Measurements from ENCODE around the gene GPR171.
"Not testable (repeated sequence)": the region's sequence is repeated elsewhere in the genome, so short reads cannot be mapped to it uniquely, and the experiment has no call there.

The GPR171 gene

GRCh38 chr3:151232991-151233390 lies 30.0 kb upstream of the GPR171 start:
- ChIA-PET CTCF (no interaction called here), POLR2A (no interaction called here)
- TF ChIP-seq LEF1 (IDR thresholded peaks at IDR 0.05; ENCODE audit: borderline replicate concordance) (no peak), BHLHE40 (IDR thresholded peaks at IDR 0.05; ENCODE audit: borderline replicate concordance) (no peak), FOXA1 (IDR thresholded peaks at IDR 0.05) (no peak), NFRKB (IDR thresholded peaks at IDR 0.05) (no peak), SUZ12 (IDR thresholded peaks at IDR 0.05) (no peak), FOXK2 (IDR thresholded peaks at IDR 0.05) (no peak), L3MBTL2 (conservative IDR thresholded peaks at IDR 0.05) (no peak), CTBP1 (IDR thresholded peaks at IDR 0.05; ENCODE audit: borderline replicate concordance) (no peak), PKNOX1 (IDR thresholded peaks at IDR 0.05) (no peak), FOXM1 (IDR thresholded peaks at IDR 0.05; ENCODE audit: borderline replicate concordance) (no peak), ZNF384 (IDR thresholded peaks at IDR 0.05) (no peak), HDGF (IDR thresholded peaks at IDR 0.05; ENCODE audit: borderline replicate concordance) (no peak), ELF4 (IDR thresholded peaks at IDR 0.05) (no peak), TARDBP (IDR thresholded peaks at IDR 0.05) (no peak), ARNT (IDR thresholded peaks at IDR 0.05) (no peak), SP1 (IDR thresholded peaks at IDR 0.05) (no peak)
- DNase-seq (ENCODE audit: extremely low spot score) = no peak

GRCh38 chr3:151232403-151232802 lies 29.4 kb upstream of the GPR171 start:
- POLR2A ChIA-PET; CTCF ChIA-PET; DNase-seq (ENCODE audit: extremely low spot score): not testable (repeated sequence)

DNA sequence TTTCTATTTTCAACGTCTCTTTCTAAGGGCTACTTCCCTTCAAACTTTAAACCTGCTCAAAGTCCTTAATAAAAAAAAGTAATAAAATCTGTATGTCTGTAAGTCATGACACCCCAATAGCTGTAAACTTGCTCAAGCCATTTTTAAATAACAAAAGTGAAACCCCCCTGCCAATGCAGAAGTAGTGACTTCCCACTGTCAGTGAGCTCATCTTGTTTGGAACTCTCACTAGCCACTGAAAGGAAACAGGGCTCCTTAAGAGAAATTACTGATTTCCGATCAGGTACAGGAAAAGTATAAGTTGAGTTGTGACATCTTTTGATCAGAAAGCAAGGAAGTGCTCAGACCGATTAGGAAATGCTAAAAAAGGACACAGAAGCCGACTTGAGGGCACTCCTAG lies 27.6 kb upstream of the GPR171 start:
- CTCF ChIA-PET = interaction anchor here (0.8 to 0.9 kb wide), 2 partner anchors 13 to 23 kb away, joined by 3 read pairs; no protein-coding TSS in a partner anchor
- no peak for TF ChIP-seq SUZ12 (IDR thresholded peaks at IDR 0.05)
- TF ChIP-seq TARDBP (IDR thresholded peaks at IDR 0.05) = no peak
- no peak for DNase-seq (ENCODE audit: extremely low spot score)
- POLR2A ChIA-PET = no interaction called here

DNA sequence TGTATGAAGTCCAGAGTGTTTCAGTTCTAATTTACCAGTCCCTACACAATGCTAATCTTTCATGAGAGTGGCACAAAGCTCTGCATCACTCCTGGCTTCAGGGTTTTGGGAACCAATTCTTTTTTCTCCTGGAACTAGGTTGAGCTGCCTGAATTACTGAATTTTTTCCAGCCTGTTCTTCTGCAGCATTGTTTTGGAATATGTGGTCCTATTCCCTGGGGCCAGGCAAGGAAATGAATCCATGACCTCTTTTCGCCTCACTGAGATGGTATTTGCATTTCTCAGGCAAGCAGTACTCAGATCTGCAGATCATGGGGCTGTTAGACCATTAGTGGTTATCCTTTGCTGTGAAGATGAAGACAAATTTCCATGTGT lies 25.6 kb upstream of the GPR171 start:
- DNase-seq (ENCODE audit: extremely low spot score) = no peak
- ChIA-PET POLR2A (no interaction called here), CTCF (interaction anchor here (0.6 to 1.5 kb wide), 5 partner anchors 20 to 626 kb away, joined by 3 to 4 read pairs (median 3); partner anchors contain the start of gene P2RY14)
- TF ChIP-seq CTBP1 (IDR thresholded peaks at IDR 0.05; ENCODE audit: borderline replicate concordance) (no peak), TARDBP (IDR thresholded peaks at IDR 0.05) (no peak), PKNOX1 (IDR thresholded peaks at IDR 0.05) (no peak), ZNF384 (IDR thresholded peaks at IDR 0.05) (no peak), ARNT (IDR thresholded peaks at IDR 0.05) (no peak), SP1 (IDR thresholded peaks at IDR 0.05) (no peak), NFRKB (IDR thresholded peaks at IDR 0.05) (no peak), FOXK2 (IDR thresholded peaks at IDR 0.05) (no peak), HDGF (IDR thresholded peaks at IDR 0.05; ENCODE audit: borderline replicate concordance) (no peak)

DNA sequence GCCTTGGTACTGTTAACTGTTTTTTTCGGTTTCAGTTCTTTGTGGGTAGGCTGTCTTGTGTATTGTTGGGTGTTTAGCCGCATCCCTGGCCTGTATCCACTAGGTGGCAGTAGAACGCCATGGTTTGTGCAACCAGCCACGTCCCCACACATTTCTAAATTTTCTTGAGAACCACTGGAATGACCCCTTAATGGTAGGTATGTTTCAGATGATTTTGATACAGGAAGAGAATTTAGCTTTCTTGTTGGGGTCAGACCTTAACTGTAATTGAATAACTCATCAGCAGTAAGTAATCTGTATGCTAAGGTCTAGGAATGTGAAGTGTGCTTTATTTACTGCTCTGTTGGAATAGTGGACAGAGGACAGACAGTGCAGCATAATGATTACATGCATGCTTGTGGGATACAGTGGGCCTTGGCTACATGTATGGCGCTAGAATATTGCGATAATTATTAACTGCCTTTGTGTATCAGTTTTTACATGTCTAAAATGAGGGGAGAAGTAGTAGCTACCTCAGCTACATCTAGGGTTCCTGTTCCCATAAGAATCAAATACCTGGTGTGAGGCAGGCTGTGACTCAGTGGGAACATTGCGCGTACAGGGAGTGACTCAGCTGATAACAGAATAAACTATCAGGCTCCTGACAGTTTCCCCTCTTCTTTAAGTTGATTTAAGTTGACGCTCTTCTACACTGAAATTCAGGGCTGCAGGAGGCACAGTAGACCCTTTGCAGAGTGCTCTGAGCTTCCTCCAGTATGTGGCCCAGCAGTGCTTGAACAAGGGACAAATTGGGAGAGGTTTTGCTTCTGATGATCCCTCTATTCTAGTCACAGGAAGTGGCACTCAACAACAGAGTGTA lies 25.0 kb upstream of the GPR171 start:
- DNase-seq (ENCODE audit: extremely low spot score) = peak; percentile 72
- ChIA-PET POLR2A (no interaction called here), CTCF (interaction anchor here (0.6 to 1.5 kb wide), 9 partner anchors 21 to 665 kb away, joined by 3 to 4 read pairs (median 3); partner anchors contain the start of gene P2RY14)
- TF ChIP-seq L3MBTL2 (conservative IDR thresholded peaks at IDR 0.05) = no peak
- TF ChIP-seq FOXA1 (IDR thresholded peaks at IDR 0.05) = no peak
- TF ChIP-seq LEF1 (IDR thresholded peaks at IDR 0.05; ENCODE audit: borderline replicate concordance) = no peak
- TF ChIP-seq BHLHE40 (IDR thresholded peaks at IDR 0.05; ENCODE audit: borderline replicate concordance) = no peak
- no peak for TF ChIP-seq HDGF (IDR thresholded peaks at IDR 0.05; ENCODE audit: borderline replicate concordance)
- no peak for TF ChIP-seq SUZ12 (IDR thresholded peaks at IDR 0.05)
- TF ChIP-seq ELF4 (IDR thresholded peaks at IDR 0.05) = no peak
- TF ChIP-seq ARNT (IDR thresholded peaks at IDR 0.05) = no peak
- TF ChIP-seq FOXM1 (IDR thresholded peaks at IDR 0.05; ENCODE audit: borderline replicate concordance) = no peak
- no peak for TF ChIP-seq ZNF384 (IDR thresholded peaks at IDR 0.05)
- TF ChIP-seq NFRKB (IDR thresholded peaks at IDR 0.05) = no peak
- no peak for TF ChIP-seq SP1 (IDR thresholded peaks at IDR 0.05)
- no peak for TF ChIP-seq PKNOX1 (IDR thresholded peaks at IDR 0.05)
- no peak for TF ChIP-seq TARDBP (IDR thresholded peaks at IDR 0.05)
- TF ChIP-seq CTBP1 (IDR thresholded peaks at IDR 0.05; ENCODE audit: borderline replicate concordance) = no peak
- TF ChIP-seq FOXK2 (IDR thresholded peaks at IDR 0.05) = no peak

DNA sequence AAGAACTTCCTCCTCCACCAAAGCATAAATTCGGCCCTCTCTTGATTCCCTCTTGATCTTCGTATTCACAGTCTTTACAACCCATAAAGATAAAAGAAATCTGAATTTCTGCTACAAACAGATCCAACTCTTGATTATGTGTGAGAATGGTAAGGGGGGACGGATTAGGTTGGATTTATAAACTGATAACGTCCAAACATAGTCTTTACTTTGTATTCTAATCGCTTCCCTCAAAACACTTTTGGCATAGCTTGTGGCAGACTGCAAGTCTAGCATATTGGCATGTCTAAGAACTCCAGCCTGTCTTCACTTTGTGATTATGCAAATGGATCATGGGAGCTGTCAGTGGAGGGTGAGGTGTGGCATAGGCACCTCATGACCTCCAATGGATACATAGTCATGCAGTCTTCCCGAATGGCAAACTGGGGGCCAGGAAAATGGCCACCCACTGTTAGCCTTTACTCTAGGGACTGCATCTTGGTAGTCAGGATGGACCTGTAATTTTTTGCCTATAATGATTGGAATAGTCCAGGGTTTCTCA lies 24.3 kb upstream of the GPR171 start:
- ChIA-PET POLR2A (no interaction called here), CTCF (interaction anchor here (1.5 kb wide), 1 partner anchor 51 kb away, joined by 3 read pairs; the partner anchor contains the start of gene P2RY14)
- no peak for DNase-seq (ENCODE audit: extremely low spot score)
- TF ChIP-seq ZNF384 (IDR thresholded peaks at IDR 0.05) (no peak), ELF4 (IDR thresholded peaks at IDR 0.05) (no peak), L3MBTL2 (conservative IDR thresholded peaks at IDR 0.05) (no peak), HDGF (IDR thresholded peaks at IDR 0.05; ENCODE audit: borderline replicate concordance) (no peak)

Measured in HEK293T (cell line).